K562 (cell line): ENCODE measurements around the gene GRK3. TPM values are rescaled to one million over a fixed set of nuclear protein-coding genes. Genes with fewer than 3 reads are reported as not detected.

ENCODE experiments used
- HLTF ChIP-seq: fragments of 450-650 bp; IDR thresholded peaks from 2 replicates; pipeline ENCODE4 v1.6.1; 2016
- ILK ChIP-seq: fragments of 450-650 bp; IDR thresholded peaks from 2 replicates; pipeline ENCODE4 v1.6.1; 2016; ENCODE audit warnings: missing genetic modification characterization, low read depth, mild to moderate bottlenecking, missing compliant biosample characterization, moderate library complexity, borderline replicate concordance
- MAX ChIP-seq: sonication (generic); formaldehyde crosslinking; IDR thresholded peaks from 2 replicates; pipeline ENCODE4 v1.9.0; 2022; ENCODE audit warnings: mild to moderate bottlenecking, missing genetic modification reagents
- RBM14 ChIP-seq: fragments of 200-400 bp; formaldehyde crosslinking; IDR thresholded peaks from 2 replicates; pipeline ENCODE4 v1.6.1; 2018; ENCODE audit warnings: low read depth, mild to moderate bottlenecking, low read length, moderate library complexity, borderline replicate concordance; ENCODE audit not compliant: insufficient read depth
- ZNF408 ChIP-seq: fragments of 250-450 bp; sonication (Bioruptor Pico); IDR thresholded peaks from 2 replicates; pipeline ENCODE4 v1.4.0; 2020; ENCODE audit warnings: low read depth, mild to moderate bottlenecking, moderate library complexity
- ZNF436 ChIP-seq: fragments of 250-450, 450-650 bp; sonication (Bioruptor Pico); formaldehyde crosslinking; IDR thresholded peaks from 2 replicates; pipeline ENCODE4 v1.7.0; 2020; ENCODE audit warnings: mild to moderate bottlenecking
- ZNF644 ChIP-seq: fragments of 200-800 bp; sonication (Bioruptor generic); IDR thresholded peaks from 2 replicates; pipeline ENCODE4 v1.6.1; 2016; ENCODE audit warnings: low read depth, missing genetic modification characterization, missing compliant biosample characterization
- polyA plus RNA-seq, 8 experiments: library from polyadenylated mRNA; depleted of rRNA in 4 of 8; stranded (reverse) in 5 of 8; unstranded in 3 of 8; fragments of >200 nt; fragmentation: Nextera tagmentation in 2 of 8; fragmentation: Illumina TruSeq in 1 of 8; extraction: Ambion mirVana in 2 of 8; extraction: Trizol in 1 of 8; gene quantifications; 2 replicates each; pipeline versions ENCODE4 v1.2.1 to v1.2.3, GENCODE V29; 2011 to 2014; ENCODE audit warnings: inconsistent platforms in 1 of 8, missing spikeins in 1 of 8
- total RNA-seq, 7 experiments: library from RNA; depleted of rRNA in 6 of 7; stranded (reverse); fragments of >200 nt in 6 of 7; fragmentation: Illumina TruSeq in 2 of 7; extraction: Trizol in 2 of 7; gene quantifications; 2 replicates each; pipeline versions ENCODE4 v1.2.1 to v1.2.3, GENCODE V29; 2011 to 2021; ENCODE audit warnings: low replicate concordance in 1 of 7
- TF ChIP-seq, protein P1 (sequence below), 2 experiments: fragments of 450-650 bp in 1 of 2; sonication (generic) in 1 of 2; formaldehyde crosslinking in 1 of 2; IDR thresholded peaks; 2 replicates each; pipeline versions ENCODE4 v1.7.1 to v1.9.0; 2016 to 2022; ENCODE audit warnings: inconsistent platforms in 1 of 2, mild to moderate bottlenecking in 1 of 2, missing genetic modification reagents in 1 of 2

Gene GRK3
- total and polyA plus RNA-seq, 9 of the 15 experiments (the other 6 are each of a cell fraction or from before 2014, with no cell fraction given), result 1.4 to 7.6 (median 3.6) TPM

DNA sequence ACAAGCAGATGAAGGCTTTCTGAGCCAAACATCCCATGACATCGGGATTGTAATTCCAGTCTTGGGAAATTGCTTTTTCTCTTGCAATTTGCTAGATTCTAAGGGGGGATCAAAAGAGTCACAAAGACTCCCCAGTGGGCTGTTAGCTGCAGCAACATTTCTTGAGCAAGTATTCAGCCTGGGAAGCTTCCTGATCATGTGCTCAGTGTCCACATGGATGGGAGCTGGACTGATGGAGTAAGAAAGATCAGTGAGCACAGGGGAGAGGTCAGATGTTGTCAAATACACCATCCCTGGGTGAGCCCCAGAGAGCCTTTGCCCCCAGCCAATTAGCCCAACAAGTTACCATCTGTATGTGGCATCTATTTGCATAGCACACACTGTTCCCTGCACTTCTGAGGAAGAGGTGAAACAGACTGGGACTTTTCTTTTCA lies 10.2 kb upstream of the GRK3 start (continued):
- TF ChIP-seq, protein P1, sequence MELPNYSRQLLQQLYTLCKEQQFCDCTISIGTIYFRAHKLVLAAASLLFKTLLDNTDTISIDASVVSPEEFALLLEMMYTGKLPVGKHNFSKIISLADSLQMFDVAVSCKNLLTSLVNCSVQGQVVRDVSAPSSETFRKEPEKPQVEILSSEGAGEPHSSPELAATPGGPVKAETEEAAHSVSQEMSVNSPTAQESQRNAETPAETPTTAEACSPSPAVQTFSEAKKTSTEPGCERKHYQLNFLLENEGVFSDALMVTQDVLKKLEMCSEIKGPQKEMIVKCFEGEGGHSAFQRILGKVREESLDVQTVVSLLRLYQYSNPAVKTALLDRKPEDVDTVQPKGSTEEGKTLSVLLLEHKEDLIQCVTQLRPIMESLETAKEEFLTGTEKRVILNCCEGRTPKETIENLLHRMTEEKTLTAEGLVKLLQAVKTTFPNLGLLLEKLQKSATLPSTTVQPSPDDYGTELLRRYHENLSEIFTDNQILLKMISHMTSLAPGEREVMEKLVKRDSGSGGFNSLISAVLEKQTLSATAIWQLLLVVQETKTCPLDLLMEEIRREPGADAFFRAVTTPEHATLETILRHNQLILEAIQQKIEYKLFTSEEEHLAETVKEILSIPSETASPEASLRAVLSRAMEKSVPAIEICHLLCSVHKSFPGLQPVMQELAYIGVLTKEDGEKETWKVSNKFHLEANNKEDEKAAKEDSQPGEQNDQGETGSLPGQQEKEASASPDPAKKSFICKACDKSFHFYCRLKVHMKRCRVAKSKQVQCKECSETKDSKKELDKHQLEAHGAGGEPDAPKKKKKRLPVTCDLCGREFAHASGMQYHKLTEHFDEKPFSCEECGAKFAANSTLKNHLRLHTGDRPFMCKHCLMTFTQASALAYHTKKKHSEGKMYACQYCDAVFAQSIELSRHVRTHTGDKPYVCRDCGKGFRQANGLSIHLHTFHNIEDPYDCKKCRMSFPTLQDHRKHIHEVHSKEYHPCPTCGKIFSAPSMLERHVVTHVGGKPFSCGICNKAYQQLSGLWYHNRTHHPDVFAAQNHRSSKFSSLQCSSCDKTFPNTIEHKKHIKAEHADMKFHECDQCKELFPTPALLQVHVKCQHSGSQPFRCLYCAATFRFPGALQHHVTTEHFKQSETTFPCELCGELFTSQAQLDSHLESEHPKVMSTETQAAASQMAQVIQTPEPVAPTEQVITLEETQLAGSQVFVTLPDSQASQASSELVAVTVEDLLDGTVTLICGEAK (IDR thresholded peaks at IDR 0.05), result no peak
- TF ChIP-seq, protein P1 (CRISPR knock-in tag; IDR thresholded peaks at IDR 0.05), result no peak
- TF ChIP-seq ILK (tag) (no peak), HLTF (no peak), ZNF408 (CRISPR knock-in tag) (no peak), RBM14 (no peak), MAX (CRISPR knock-in tag) (no peak), ZNF644 (no peak), ZNF436 (CRISPR knock-in tag) (no peak)
